GM12878 (cell line): ENCODE results near the gene ZYX. TPM values are rescaled to one million over a fixed set of nuclear protein-coding genes. Genes with fewer than 3 reads are reported as not detected.

ENCODE experiments used
- ATAC-seq: fragments of 200-7000 bp; cut with Tn5 transposase; 3 replicates; pipeline ENCODE4 v1.9.1; 2020; ENCODE audit warnings: mild to moderate bottlenecking, moderate library complexity
- BruUV-seq: library from RNA; stranded (reverse); fragments of 400-500 nt; replicated peaks from 2 replicates; lab custom pipeline; 2021; lab: Mats Ljungman, UMichigan
- CTCF ChIA-PET: fragments of 300-600 bp; sonication (Branson Sonifier 250); formaldehyde crosslinking; extraction: SDS; loops from one replicate; lab custom pipeline; 2021; ENCODE audit warnings: inconsistent platforms; lab: Yijun Ruan, JAX
- POLR2A ChIA-PET: fragments of 350-600 bp; formaldehyde crosslinking; extraction: SDS; loops from one replicate; lab custom pipeline; 2021; ENCODE audit warnings: inconsistent platforms; lab: Charles Lee
- RAD21 ChIA-PET: fragments of 300-600 bp; sonication (Branson Sonifier 250); formaldehyde crosslinking; loops from one replicate; lab custom pipeline; 2023; ENCODE audit warnings: antibody characterized with exemption; ENCODE audit not compliant: unreplicated experiment; lab: Charles Lee
- SMC1A ChIA-PET: fragments of 300-600 bp; sonication (Branson Sonifier 250); formaldehyde crosslinking; loops from one replicate; lab custom pipeline; 2023; ENCODE audit not compliant: unreplicated experiment, uncharacterized antibody; lab: Charles Lee
- DNase-seq: peaks from one replicate; pipeline ENCODE4 v3.0.0-alpha.2; 2011; ENCODE audit warnings: low read depth, low spot score
- FAIRE-seq: peaks from 3 replicates; lab custom pipeline; 2011; peaks lifted over from hg19 to GRCh38; lab: Jason Lieb, UNC
- H2AFZ ChIP-seq: 2 replicates; pipeline ENCODE4 v1.6.0; 2011; ENCODE audit warnings: low read depth, low read length, control low read depth; ENCODE audit not compliant: control insufficient read depth
- H3K27ac ChIP-seq: 2 replicates; pipeline ENCODE4 v1.5.1; 2011; ENCODE audit warnings: control low read depth; ENCODE audit not compliant: control insufficient read depth, insufficient read depth
- H3K27me3 ChIP-seq, 2 experiments: replicated peaks in 1 of 2; 2 replicates each; pipeline versions ENCODE4 v1.6.0 to v1.6.1; 2011; ENCODE audit warnings: low read length in 1 of 2; ENCODE audit not compliant: control insufficient read depth in 2 of 2, insufficient read depth in 2 of 2
- H3K36me3 ChIP-seq, 2 experiments: 2 replicates each; pipeline ENCODE4 v1.5.1; 2011; ENCODE audit warnings: low read length in 1 of 2; ENCODE audit not compliant: control insufficient read depth in 2 of 2, insufficient read depth in 2 of 2
- H3K4me1 ChIP-seq: 2 replicates; pipeline ENCODE4 v1.6.1; 2011; ENCODE audit warnings: mild to moderate bottlenecking, low read length, moderate library complexity, mixed read lengths; ENCODE audit not compliant: control insufficient read depth, insufficient read depth
- H3K4me2 ChIP-seq: 2 replicates; pipeline ENCODE4 v1.6.0; 2011; ENCODE audit warnings: control low read depth; ENCODE audit not compliant: control insufficient read depth, insufficient read depth
- H3K4me3 ChIP-seq: fragments of 200-600 bp; sonication (generic); 2 replicates; pipeline ENCODE4 v1.5.1; 2016
- H3K79me2 ChIP-seq: 2 replicates; pipeline ENCODE4 v1.6.0; 2011; ENCODE audit warnings: low read length; ENCODE audit not compliant: control insufficient read depth, insufficient read depth
- H3K9ac ChIP-seq: 2 replicates; pipeline ENCODE4 v1.8.0; 2011; ENCODE audit warnings: low read length, control low read depth, mixed read lengths; ENCODE audit not compliant: control insufficient read depth, insufficient read depth
- H3K9me3 ChIP-seq: replicated peaks from 3 replicates; pipeline ENCODE4 v1.5.1; 2011; ENCODE audit warnings: mild to moderate bottlenecking, low read length; ENCODE audit not compliant: control insufficient read depth, insufficient read depth
- H4K20me1 ChIP-seq: 2 replicates; pipeline ENCODE4 v1.6.0; 2011; ENCODE audit not compliant: control insufficient read depth, insufficient read depth
- BACH1 ChIP-seq: fragments of 450-650 bp; IDR thresholded peaks from 2 replicates; pipeline ENCODE4 v1.6.1; 2017; ENCODE audit warnings: mild to moderate bottlenecking, borderline replicate concordance
- EGR1 ChIP-seq, 2 experiments: IDR thresholded peaks; 1 replicate in 1 of 2; 2 replicates in 1 of 2; pipeline ENCODE4 v1.6.1; 2011 to 2012; ENCODE audit warnings: low read depth in 2 of 2, low read length in 2 of 2, borderline replicate concordance in 1 of 2, mild to moderate bottlenecking in 1 of 2, moderate library complexity in 1 of 2
- ETV6 ChIP-seq, 2 experiments: fragments of 450-650 bp in 1 of 2; IDR thresholded peaks in 1 of 2; conservative IDR thresholded peaks in 1 of 2; 2 replicates each; pipeline ENCODE4 v1.6.1; 2014; ENCODE audit warnings: antibody characterized with exemption in 1 of 2, borderline replicate concordance in 1 of 2, low read depth in 1 of 2, mild to moderate bottlenecking in 1 of 2, moderate library complexity in 1 of 2
- FOXM1 ChIP-seq: IDR thresholded peaks from 2 replicates; pipeline ENCODE4 v1.6.1; 2012; ENCODE audit warnings: low read depth, mild to moderate bottlenecking, inconsistent platforms, low read length, moderate library complexity
- HCFC1 ChIP-seq: fragments of 150-350 bp; IDR thresholded peaks from 2 replicates; pipeline ENCODE4 v1.6.1; 2014; ENCODE audit warnings: low read length
- HDGF ChIP-seq: fragments of 450-650 bp; IDR thresholded peaks from 2 replicates; pipeline ENCODE4 v1.6.1; 2016; ENCODE audit warnings: antibody characterized with exemption
- MTA3 ChIP-seq: IDR thresholded peaks from 2 replicates; pipeline ENCODE4 v1.6.1; 2012; ENCODE audit warnings: low read length, inconsistent platforms, borderline replicate concordance
- NFXL1 ChIP-seq: fragments of 450-650 bp; IDR thresholded peaks from 2 replicates; pipeline ENCODE4 v1.6.1; 2017; ENCODE audit warnings: antibody characterized with exemption, mild to moderate bottlenecking, borderline replicate concordance
- NR2C1 ChIP-seq: fragments of 450-650 bp; IDR thresholded peaks from 2 replicates; pipeline ENCODE4 v1.6.1; 2017; ENCODE audit warnings: antibody characterized with exemption, mild to moderate bottlenecking, moderate library complexity
- POLR2AphosphoS2 ChIP-seq: IDR thresholded peaks from 2 replicates; pipeline ENCODE4 v1.6.1; 2011; ENCODE audit warnings: low read depth, mild to moderate bottlenecking, low read length, improper control_type of control experiment, moderate library complexity
- RAD21 ChIP-seq: IDR thresholded peaks from 2 replicates; pipeline ENCODE4 v1.6.1; 2011; ENCODE audit warnings: mild to moderate bottlenecking, low read depth, low read length, moderate library complexity; ENCODE audit not compliant: insufficient read depth
- RB1 ChIP-seq: fragments of 450-650 bp; formaldehyde crosslinking; IDR thresholded peaks from 2 replicates; pipeline ENCODE4 v1.6.1; 2017; ENCODE audit warnings: mild to moderate bottlenecking, borderline replicate concordance
- SIN3A ChIP-seq: IDR thresholded peaks from 2 replicates; pipeline ENCODE4 v1.6.1; 2012; ENCODE audit warnings: low read depth, low read length, improper control_type of control experiment
- SMAD1 ChIP-seq: fragments of 450-650 bp; IDR thresholded peaks from 2 replicates; pipeline ENCODE4 v1.6.1; 2018; ENCODE audit warnings: mild to moderate bottlenecking, low read depth; ENCODE audit not compliant: partially characterized antibody
- SPI1 ChIP-seq: IDR thresholded peaks from 2 replicates; pipeline ENCODE4 v1.6.1; 2011; ENCODE audit warnings: low read depth, mild to moderate bottlenecking, low read length, moderate library complexity, borderline replicate concordance; ENCODE audit not compliant: insufficient read depth
- YY1 ChIP-seq: IDR thresholded peaks from 2 replicates; pipeline ENCODE4 v1.6.1; 2011; ENCODE audit warnings: low read depth, mild to moderate bottlenecking, low read length
- WGBS: methylation state at CpG from one replicate; pipeline ENCODE4 v1.1.6; 2016; ENCODE audit warnings: low lambda C conversion rate; ENCODE audit not compliant: insufficient replicate concordance, insufficient coverage; ENCODE audit errors: missing lambda C conversion rate; 5-methylcytosine and 5-hydroxymethylcytosine counted together
- in situ Hi-C: fragments of 300-500 bp; cut with MboI; formaldehyde crosslinking; loops from 9 replicates; pipeline ENCODE4 v1.14.3; 2018; ENCODE audit warnings: mixed read lengths
- intact Hi-C: fragments of 100-400 bp; cut with micrococcal nuclease; formaldehyde crosslinking; loops from one replicate; pipeline ENCODE4 v1.14.2; 2022; ENCODE audit not compliant: unreplicated experiment
- polyA plus RNA-seq, 11 experiments: library from polyadenylated mRNA; depleted of rRNA in 4 of 11; unstranded in 6 of 11; stranded (reverse) in 5 of 11; fragments of >200 nt; fragmentation: Nextera tagmentation in 4 of 11; fragmentation: Illumina TruSeq in 1 of 11; extraction: Ambion mirVana in 4 of 11; extraction: Trizol in 1 of 11; gene quantifications; 1 replicate in 1 of 11; 2 replicates in 10 of 11; pipeline versions ENCODE4 v1.2.1 to v1.2.3, GENCODE V29; 2011 to 2016; ENCODE audit warnings: inconsistent platforms in 2 of 11, missing spikeins in 2 of 11, low read depth in 1 of 11
- total RNA-seq, 4 experiments: library from RNA; depleted of rRNA in 3 of 4; stranded (reverse); fragments of >200 nt in 3 of 4; fragmentation: Illumina TruSeq in 1 of 4; extraction: Trizol in 1 of 4; gene quantifications; 2 replicates each; pipeline versions ENCODE4 v1.2.1 to v1.2.3, GENCODE V29; 2013 to 2021
- TF ChIP-seq, protein P1 (sequence below): fragments of 450-650 bp; formaldehyde crosslinking; IDR thresholded peaks from 2 replicates; pipeline ENCODE4 v1.4.0; 2022; ENCODE audit warnings: mild to moderate bottlenecking, moderate library complexity
- TF ChIP-seq, protein P2 (sequence below): fragments of 150-350 bp; IDR thresholded peaks from 2 replicates; pipeline ENCODE4 v1.6.1; 2016; ENCODE audit warnings: low read depth, low read length

Gene ZYX
- total and polyA plus RNA-seq, 10 of the 15 experiments (the other 5 are each of a cell fraction or from before 2014, with no cell fraction given), result 2.1 to 100 (median 27.6) TPM

DNA sequence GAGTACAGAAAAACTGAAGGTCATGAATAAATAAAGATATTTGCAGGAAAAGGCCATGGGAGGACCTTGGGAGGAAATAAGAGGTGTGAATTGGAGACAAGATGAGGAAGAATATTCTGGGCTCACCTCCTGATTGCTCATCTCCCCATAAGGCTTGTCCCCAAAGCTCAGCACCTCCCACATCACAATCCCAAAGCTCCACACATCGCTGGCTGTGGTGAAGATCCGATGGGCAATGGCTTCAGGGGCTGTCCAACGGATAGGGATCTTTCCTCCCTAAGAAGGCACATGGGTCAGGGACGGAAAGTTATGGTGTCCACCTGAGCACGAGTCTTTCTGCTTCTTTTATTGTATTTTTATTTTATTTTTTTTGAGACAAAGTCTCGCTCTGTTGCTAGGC lies 12.9 kb downstream of the ZYX start:
- H3K27ac ChIP-seq, result no peak overlapping the region
- SMC1A ChIA-PET, result no interaction called here
- H3K9ac ChIP-seq, result no peak overlapping the region
- 90% methylated on average over 6 of the region's 6 CpGs for WGBS
- H3K9me3 ChIP-seq, result no peaks in the 10 kb centered on the region
- POLR2A ChIA-PET, result no interaction called here
- FAIRE-seq (no peak), DNase-seq (no peak), ATAC-seq (no peak)
- BruUV-seq, result no TSS peak
- H4K20me1 ChIP-seq, result no peaks in the 10 kb centered on the region
- TF ChIP-seq HCFC1, result no peak
- TF ChIP-seq SPI1, result no peak
- TF ChIP-seq NR2C1, result no peak
- no peak for TF ChIP-seq FOXM1
- TF ChIP-seq RAD21, result no peak
- no peak for TF ChIP-seq SIN3A
- TF ChIP-seq BACH1, result no peak
- TF ChIP-seq, protein P1, sequence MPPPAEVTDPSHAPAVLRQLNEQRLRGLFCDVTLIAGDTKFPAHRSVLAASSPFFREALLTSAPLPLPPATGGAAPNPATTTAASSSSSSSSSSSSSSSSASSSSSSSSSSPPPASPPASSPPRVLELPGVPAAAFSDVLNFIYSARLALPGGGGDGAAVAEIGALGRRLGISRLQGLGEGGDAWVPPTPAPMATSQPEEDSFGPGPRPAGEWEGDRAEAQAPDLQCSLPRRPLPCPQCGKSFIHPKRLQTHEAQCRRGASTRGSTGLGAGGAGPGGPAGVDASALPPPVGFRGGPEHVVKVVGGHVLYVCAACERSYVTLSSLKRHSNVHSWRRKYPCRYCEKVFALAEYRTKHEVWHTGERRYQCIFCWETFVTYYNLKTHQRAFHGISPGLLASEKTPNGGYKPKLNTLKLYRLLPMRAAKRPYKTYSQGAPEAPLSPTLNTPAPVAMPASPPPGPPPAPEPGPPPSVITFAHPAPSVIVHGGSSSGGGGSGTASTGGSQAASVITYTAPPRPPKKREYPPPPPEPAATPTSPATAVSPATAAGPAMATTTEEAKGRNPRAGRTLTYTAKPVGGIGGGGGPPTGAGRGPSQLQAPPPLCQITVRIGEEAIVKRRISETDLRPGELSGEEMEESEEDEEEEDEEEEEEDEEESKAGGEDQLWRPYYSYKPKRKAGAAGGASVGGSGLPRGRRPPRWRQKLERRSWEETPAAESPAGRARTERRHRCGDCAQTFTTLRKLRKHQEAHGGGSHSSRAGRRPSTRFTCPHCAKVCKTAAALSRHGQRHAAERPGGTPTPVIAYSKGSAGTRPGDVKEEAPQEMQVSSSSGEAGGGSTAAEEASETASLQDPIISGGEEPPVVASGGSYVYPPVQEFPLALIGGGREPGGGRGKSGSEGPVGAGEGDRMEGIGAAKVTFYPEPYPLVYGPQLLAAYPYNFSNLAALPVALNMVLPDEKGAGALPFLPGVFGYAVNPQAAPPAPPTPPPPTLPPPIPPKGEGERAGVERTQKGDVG (CRISPR knock-in tag), result no peak
- TF ChIP-seq SMAD1, result no peak
- no peak for TF ChIP-seq RB1
- TF ChIP-seq NFXL1, result no peak
- TF ChIP-seq, protein P2, sequence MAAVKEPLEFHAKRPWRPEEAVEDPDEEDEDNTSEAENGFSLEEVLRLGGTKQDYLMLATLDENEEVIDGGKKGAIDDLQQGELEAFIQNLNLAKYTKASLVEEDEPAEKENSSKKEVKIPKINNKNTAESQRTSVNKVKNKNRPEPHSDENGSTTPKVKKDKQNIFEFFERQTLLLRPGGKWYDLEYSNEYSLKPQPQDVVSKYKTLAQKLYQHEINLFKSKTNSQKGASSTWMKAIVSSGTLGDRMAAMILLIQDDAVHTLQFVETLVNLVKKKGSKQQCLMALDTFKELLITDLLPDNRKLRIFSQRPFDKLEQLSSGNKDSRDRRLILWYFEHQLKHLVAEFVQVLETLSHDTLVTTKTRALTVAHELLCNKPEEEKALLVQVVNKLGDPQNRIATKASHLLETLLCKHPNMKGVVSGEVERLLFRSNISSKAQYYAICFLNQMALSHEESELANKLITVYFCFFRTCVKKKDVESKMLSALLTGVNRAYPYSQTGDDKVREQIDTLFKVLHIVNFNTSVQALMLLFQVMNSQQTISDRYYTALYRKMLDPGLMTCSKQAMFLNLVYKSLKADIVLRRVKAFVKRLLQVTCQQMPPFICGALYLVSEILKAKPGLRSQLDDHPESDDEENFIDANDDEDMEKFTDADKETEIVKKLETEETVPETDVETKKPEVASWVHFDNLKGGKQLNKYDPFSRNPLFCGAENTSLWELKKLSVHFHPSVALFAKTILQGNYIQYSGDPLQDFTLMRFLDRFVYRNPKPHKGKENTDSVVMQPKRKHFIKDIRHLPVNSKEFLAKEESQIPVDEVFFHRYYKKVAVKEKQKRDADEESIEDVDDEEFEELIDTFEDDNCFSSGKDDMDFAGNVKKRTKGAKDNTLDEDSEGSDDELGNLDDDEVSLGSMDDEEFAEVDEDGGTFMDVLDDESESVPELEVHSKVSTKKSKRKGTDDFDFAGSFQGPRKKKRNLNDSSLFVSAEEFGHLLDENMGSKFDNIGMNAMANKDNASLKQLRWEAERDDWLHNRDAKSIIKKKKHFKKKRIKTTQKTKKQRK, result no peak
- no peak for TF ChIP-seq HDGF
- no peak for TF ChIP-seq MTA3
- TF ChIP-seq EGR1 (IDR thresholded peaks at IDR 0.05; ENCODE audit: borderline replicate concordance in 1 of 2, low read depth in 2 of 2, low read length in 2 of 2), result no peak
- TF ChIP-seq ETV6 (conservative IDR thresholded peaks at IDR 0.05 in 1 of 2, IDR thresholded peaks at IDR 0.05 in 1 of 2; ENCODE audit: borderline replicate concordance in 1 of 2, low read depth in 1 of 2), result no peak
- TF ChIP-seq POLR2AphosphoS2, result no peak
- TF ChIP-seq YY1, result no peak
- H3K79me2 ChIP-seq, result no peaks in the 10 kb centered on the region
- RAD21 ChIA-PET, result no interaction called here
- no peak overlapping the region for H2AFZ ChIP-seq
- no peaks in the 10 kb centered on the region for H3K4me1 ChIP-seq
- CTCF ChIA-PET, result interaction anchor here (1.2 to 2.1 kb wide), 2 partner anchors 14 to 23 kb away, joined by 4 to 10 read pairs; no protein-coding TSS in a partner anchor
- H3K4me2 ChIP-seq, result no peak overlapping the region
- H3K36me3 ChIP-seq, result peaks cover 7 to 19% of the 10 kb centered on the region in 2 experiments; a peak in 3 of 4 replicates
- H3K4me3 ChIP-seq, result no peak overlapping the region
- intact Hi-C loops (no loop called here), in situ Hi-C loops (no loop called here)
- H3K27me3 ChIP-seq, result no peaks in the 10 kb centered on the region
